Right kidney (tissue), 1 donor: ENCODE results near the gene FAM20C.
"Not testable (repeated sequence)": the region's sequence is repeated elsewhere in the genome, so short reads cannot be mapped to it uniquely, and the experiment has no call there.

Source experiments
- DNase-seq: peaks from one replicate; pipeline ENCODE4 v3.0.0-alpha.2; 2016

The FAM20C gene

DNA sequence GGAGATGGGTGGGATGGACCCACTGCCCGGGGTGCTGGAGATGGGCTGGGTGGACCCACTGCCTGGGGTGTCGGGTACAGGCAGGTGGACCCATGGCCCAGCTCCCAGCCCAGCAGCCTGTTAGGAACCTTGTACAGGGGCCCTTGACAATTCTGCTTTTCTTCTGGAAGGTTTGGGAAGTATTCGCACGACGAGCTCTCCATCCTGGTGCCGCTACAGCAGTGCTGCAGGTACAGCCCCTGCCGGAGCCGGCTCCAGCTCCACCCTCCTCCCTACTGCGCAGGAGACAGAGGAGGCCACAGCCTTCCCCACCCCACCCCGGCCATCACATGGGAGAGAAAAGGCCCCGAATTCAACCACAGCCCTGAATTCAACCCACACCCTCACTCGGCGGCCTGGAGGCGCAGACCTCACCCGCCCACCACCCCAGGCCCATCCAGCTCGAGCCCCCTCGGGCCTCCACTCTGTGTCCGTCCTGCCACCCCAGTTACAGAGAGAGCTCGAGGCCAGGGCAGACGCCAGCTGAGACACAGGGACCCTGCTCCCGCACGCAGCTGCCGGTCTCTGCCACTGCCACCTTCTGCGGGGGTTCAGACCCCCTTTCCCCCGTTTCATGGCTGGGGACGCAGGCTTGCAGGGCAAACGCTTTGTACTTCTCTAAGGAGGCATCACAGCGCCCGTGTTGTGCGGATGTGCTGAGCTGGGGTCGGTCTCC, 66.3 kb downstream of the FAM20C start:
- no peak for DNase-seq

GRCh38 chr7:259191-259505, 66.8 kb downstream of the FAM20C start:
- no peak for DNase-seq

GRCh38 chr7:259751-260405, 67.5 kb downstream of the FAM20C start:
- DNase-seq = no peak

DNA sequence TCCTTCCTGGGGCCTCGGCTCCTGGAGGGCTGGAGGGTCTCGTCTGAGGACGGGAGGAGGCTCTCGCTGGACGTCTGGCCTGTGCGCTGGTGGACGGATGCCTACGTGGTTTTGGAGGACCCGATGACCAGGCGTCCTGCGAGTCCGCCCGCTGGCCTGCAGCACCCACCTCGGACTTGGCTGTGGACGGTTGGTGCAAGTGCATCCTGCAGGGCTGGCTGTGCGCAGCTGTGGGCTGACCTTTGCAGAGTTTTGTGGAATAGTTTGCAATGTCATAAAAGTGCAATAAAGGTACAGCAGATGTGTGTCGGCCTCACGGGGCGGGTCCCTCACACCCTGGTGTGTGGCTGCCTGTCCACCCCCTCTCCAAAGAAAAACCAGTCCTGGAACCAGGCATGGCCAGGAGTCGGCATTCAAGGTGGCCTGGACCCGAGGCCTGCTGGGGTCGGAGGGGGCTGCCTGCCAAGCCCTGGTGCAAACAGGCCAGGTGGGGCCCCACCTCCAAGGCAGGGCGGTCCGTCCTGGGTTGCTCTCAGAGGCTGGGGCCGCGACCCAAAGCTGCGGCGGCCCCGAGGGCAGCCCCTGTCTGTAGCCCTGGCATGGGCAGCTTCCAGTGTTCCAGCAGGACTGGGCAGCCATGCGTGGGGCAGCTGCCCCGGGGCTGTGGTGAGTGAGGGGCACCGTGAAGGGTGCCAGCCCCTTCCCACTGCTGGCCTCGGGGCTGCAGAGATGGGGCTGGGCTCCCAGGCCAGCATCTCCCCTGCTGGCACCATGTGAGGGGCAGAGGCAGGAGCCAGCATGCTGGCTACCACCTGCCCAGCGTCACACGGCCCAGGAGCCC, 68.3 kb downstream of the FAM20C start:
- no peak for DNase-seq

GRCh38 chr7:261341-262250, 69.2 kb downstream of the FAM20C start:
- no peak for DNase-seq

GRCh38 chr7:262251-262572, 69.8 kb downstream of the FAM20C start:
- DNase-seq = no peak

GRCh38 chr7:262631-263311, 70.4 kb downstream of the FAM20C start:
- not testable (repeated sequence) for DNase-seq

DNA sequence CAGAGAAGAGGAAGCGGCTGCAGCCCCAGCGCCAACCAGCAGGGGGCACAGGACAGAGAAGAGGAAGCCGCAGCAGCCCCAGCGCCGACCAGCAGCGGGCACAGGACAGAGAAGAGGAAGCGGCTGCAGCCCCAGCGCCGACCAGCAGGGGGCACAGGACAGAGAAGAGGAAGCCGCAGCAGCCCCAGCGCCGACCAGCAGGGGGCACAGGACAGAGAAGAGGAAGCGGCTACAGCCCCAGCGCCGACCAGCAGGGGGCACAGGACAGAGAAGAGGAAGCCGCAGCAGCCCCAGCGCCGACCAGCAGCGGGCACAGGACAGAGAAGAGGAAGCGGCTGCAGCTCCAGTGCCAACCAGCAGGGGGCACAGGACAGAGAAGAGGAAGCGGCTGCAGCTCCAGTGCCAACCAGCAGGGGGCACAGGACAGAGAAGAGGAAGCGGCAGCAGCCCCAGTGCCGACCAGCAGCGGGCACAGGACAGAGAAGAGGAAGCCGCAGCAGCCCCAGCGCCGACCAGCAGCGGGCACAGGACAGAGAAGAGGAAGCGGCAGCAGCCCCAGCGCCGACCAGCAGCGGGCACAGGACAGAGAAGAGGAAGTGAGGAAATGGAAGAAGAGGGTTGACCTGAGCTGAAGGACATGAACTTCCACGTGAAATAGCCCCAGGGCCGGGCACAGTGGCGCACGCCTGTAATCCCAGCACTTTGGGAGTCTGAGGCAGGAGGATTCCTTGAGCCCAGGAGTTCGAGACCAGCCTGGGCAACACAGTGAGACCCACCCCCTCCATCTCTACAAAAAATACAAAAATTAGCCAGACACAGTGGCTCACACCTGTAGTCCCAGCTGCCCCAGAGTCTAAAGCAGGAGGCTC, 71.3 kb downstream of the FAM20C start:
- not testable (repeated sequence) for DNase-seq

GRCh38 chr7:264541-265191, 72.3 kb downstream of the FAM20C start:
- no peak for DNase-seq

- DNase-seq = no peak
These were observed 73.0 kb downstream of the FAM20C start for GRCh38 chr7:265192-265997.

GRCh38 chr7:265998-266850, 73.9 kb downstream of the FAM20C start:
- DNase-seq = no peak

GRCh38 chr7:266851-267840, 74.8 kb downstream of the FAM20C start:
- DNase-seq = no peak

DNA sequence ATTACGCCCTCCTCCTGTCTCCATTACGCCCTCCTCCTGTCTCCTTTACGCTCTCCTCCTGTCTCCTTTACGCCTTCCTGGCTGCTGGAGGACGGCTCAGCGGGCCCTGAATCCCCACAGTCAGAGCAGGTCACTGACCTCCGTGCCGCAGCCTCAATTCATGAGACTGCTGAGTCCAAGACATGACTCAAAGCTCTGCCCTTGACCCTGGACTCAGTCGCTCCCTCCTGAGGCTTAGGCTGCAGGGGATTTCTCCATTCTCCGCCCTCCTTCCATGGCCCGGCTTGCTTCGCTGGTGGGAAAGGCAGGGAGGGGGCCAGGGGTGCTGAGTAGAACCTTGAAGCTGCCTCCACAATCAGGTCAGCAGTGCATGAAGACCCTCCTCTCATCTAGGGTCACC, 76.6 kb downstream of the FAM20C start:
- DNase-seq = no peak

DNA sequence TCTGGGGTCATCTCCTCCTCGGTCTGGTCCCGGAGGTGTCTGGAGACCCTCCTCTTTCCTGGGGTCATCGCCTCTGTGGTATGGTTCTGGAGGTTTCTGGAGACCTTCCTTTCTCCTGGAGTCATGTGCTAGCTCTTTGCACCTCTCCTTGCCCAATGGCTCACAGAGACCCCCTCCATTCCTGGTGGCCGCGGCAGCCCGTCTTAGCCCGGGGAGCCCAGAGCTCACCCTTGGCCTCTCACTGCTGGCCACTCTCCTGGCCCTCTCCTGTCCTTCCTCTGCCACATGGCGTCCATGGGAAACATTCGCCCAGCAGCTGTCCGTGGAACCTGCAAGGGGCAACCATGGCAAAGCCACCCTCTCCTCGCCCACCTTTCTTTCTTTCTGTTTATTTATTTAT, 77.3 kb downstream of the FAM20C start:
- DNase-seq = no peak

DNA sequence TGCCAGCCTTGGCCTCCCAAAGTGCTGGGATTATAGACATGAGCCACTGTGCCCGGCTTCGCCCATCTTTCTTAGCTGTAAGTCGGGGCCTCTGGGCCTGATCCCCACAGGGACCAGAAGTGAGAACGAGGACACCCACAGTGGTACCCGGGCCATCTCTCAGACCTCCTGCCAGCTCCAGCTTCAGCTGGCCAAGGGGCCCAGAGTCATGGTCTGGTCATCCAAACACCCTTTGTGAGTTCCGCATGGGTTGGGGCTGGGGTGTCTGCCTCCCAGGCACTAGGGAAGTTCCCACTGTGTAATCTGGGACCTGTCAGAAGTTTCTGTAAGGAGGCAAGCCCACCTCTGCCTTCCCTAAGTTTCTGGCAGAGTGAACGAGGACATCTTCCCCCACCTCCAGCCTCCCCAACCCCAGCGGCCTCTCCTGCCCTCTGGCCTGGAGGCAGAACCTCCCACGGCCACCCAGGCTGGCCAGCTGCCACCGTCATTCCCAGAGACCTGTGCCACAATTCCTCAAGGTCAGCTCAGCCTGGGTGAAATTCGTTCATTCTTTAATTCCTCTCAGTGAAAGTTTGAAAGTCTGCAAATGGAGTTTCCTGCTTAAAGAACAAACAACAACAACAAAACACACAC, 78.1 kb downstream of the FAM20C start:
- DNase-seq = no peak

GRCh38 chr7:271266-272107, 79.1 kb downstream of the FAM20C start:
- DNase-seq = no peak
